ENCODE measurements around the gene MSX1. TPM values are rescaled to one million over a fixed set of nuclear protein-coding genes. Genes with fewer than 3 reads are reported as not detected.

Gene MSX1
- total and polyA plus RNA-seq, 2 donors (not counting 3 experiments of a cell fraction or from before 2014, with no cell fraction given), result 5.0 to 6.2 TPM

DNA sequence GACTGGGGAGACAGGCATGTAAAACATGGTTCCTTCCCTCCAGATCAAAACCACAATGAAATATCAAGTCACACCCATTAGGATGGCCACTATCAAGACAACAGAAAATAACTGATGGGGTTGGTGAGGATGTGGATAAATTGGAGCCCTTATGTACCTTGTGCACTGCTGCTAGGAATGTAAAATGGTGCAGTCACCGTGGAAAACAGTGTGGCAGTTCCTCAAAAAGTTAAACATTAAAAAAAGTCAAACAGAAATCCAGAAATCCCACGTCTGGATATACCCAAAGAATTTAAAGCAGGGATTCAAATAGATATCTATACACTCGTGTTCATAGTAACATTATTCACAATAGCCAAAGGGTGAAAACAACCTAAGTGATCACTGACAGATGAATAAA lies 35.2 kb upstream of the MSX1 start:
- no peaks in the 10 kb centered on the region for H3K79me2 ChIP-seq (ENCODE audit: control insufficient read depth, insufficient read depth, low read length)
- no peak for TF ChIP-seq MAX (IDR thresholded peaks at IDR 0.05; ENCODE audit: insufficient read depth, insufficient read length)
- no peak for TF ChIP-seq EZH2 (IDR thresholded peaks at IDR 0.05; ENCODE audit: borderline replicate concordance, low read depth, low read length, severe bottlenecking)
- TF ChIP-seq POLR2AphosphoS5 (IDR thresholded peaks at IDR 0.05; ENCODE audit: insufficient read depth, low read depth, low read length), result no peak
- no peak for TF ChIP-seq FOS (IDR thresholded peaks at IDR 0.05; ENCODE audit: borderline replicate concordance, insufficient read depth, low read length)
- TF ChIP-seq CTCF (IDR thresholded peaks at IDR 0.05; ENCODE audit: extremely low read depth in 1 of 2, insufficient read depth in 1 of 2, low read depth in 1 of 2, low read length in 2 of 2), result no peak
- DNase-seq (ENCODE audit: low read depth, low spot score), result no peak
- no peaks in the 10 kb centered on the region for H3K9me3 ChIP-seq (replicated peaks; ENCODE audit: control insufficient read depth, insufficient read depth, low read length)
- dilution Hi-C loops (cut with MboI; ENCODE audit: extremely low pct_ligation_motif_present, low sequenced_read_pairs) (no loop called here), intact Hi-C loops (cut with micrococcal nuclease) (no loop called here)
- H3K27me3 ChIP-seq (ENCODE audit: control insufficient read depth in 2 of 2, insufficient read depth in 2 of 2, low read length in 2 of 2), result no peaks in the 10 kb centered on the region
- no peak overlapping the region for H3K4me2 ChIP-seq (ENCODE audit: insufficient read depth, low read length)
- H3K27ac ChIP-seq (ENCODE audit: insufficient read depth, low read depth, low read length), result no peak overlapping the region
- no peak overlapping the region for H3K4me3 ChIP-seq (replicated peaks in 1 of 3; ENCODE audit: insufficient read depth in 1 of 3, low read depth in 1 of 3, low read length in 3 of 3)
- no peaks in the 10 kb centered on the region for H3K9me1 ChIP-seq (replicated peaks; ENCODE audit: control insufficient read depth, extremely low read depth, insufficient read depth, low read length)
- CTCF ChIA-PET, result no interaction called here
- no peaks in the 10 kb centered on the region for H3K36me3 ChIP-seq (ENCODE audit: control insufficient read depth in 2 of 2, extremely low read depth in 1 of 2, insufficient read depth in 2 of 2, low read length in 2 of 2)
- H3K4me1 ChIP-seq (ENCODE audit: control insufficient read depth, extremely low read depth, insufficient read depth, low read length), result no peaks in the 10 kb centered on the region
- no peak overlapping the region for H3K9ac ChIP-seq (replicated peaks; ENCODE audit: extremely low read depth, insufficient read depth, low read length)
- POLR2A ChIA-PET, result no interaction called here
- H4K20me1 ChIP-seq (replicated peaks; ENCODE audit: control insufficient read depth, extremely low read depth, insufficient read depth, low read length), result no peaks in the 10 kb centered on the region
- BruUV-seq (replicated peaks), result no TSS peak
- no peak overlapping the region for H2AFZ ChIP-seq (ENCODE audit: low read depth, low read length)
- no peak for FAIRE-seq

DNA sequence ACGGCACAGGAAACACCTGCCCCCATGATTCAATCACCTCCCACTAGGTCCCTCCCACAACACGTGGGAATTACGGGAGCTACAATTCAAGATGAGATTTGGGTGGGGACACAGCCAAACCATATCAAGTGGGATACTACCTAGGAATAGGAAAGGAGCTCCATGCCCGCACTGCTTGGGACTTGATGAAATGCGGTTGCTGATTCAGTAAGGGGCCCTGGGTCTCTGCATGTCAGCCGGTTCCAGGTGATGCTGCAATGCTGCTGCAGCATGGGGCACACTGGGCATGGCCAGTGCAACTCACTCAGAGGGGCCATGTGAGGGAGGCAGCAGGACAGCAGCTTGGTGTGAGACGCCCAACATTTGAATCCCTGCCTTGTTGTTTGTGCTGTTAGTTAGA lies 34.0 kb upstream of the MSX1 start:
- no TSS peak for BruUV-seq (replicated peaks)
- CTCF ChIA-PET, result no interaction called here
- no peaks in the 10 kb centered on the region for H3K9me3 ChIP-seq (replicated peaks; ENCODE audit: control insufficient read depth, insufficient read depth, low read length)
- intact Hi-C loops (cut with micrococcal nuclease), result no loop called here
- FAIRE-seq, result no peak
- H3K27ac ChIP-seq (ENCODE audit: insufficient read depth, low read depth, low read length), result no peak overlapping the region
- POLR2A ChIA-PET, result no interaction called here
- H3K79me2 ChIP-seq (ENCODE audit: control insufficient read depth, insufficient read depth, low read length), result no peaks in the 10 kb centered on the region
- H3K9me1 ChIP-seq (replicated peaks; ENCODE audit: control insufficient read depth, extremely low read depth, insufficient read depth, low read length), result no peaks in the 10 kb centered on the region
- H3K4me3 ChIP-seq (replicated peaks in 1 of 3; ENCODE audit: insufficient read depth in 1 of 3, low read depth in 1 of 3, low read length in 3 of 3), result no peak overlapping the region
- no peaks in the 10 kb centered on the region for H3K36me3 ChIP-seq (ENCODE audit: control insufficient read depth in 2 of 2, extremely low read depth in 1 of 2, insufficient read depth in 2 of 2, low read length in 2 of 2)
- no peak for DNase-seq (ENCODE audit: low read depth, low spot score)
- H2AFZ ChIP-seq (ENCODE audit: low read depth, low read length), result no peak overlapping the region
- H3K9ac ChIP-seq (replicated peaks; ENCODE audit: extremely low read depth, insufficient read depth, low read length), result no peak overlapping the region
- TF ChIP-seq EZH2 (IDR thresholded peaks at IDR 0.05; ENCODE audit: borderline replicate concordance, low read depth, low read length, severe bottlenecking) (no peak), FOS (IDR thresholded peaks at IDR 0.05; ENCODE audit: borderline replicate concordance, insufficient read depth, low read length) (no peak), JUN (IDR thresholded peaks at IDR 0.05; ENCODE audit: borderline replicate concordance, insufficient read depth, insufficient read length, low read depth) (no peak), CTCF (IDR thresholded peaks at IDR 0.05; ENCODE audit: extremely low read depth in 1 of 2, insufficient read depth in 1 of 2, low read depth in 1 of 2, low read length in 2 of 2) (no peak), POLR2AphosphoS5 (IDR thresholded peaks at IDR 0.05; ENCODE audit: insufficient read depth, low read depth, low read length) (no peak), GATA2 (IDR thresholded peaks at IDR 0.05; ENCODE audit: insufficient read depth, insufficient read length, low read depth, low read length) (no peak), MAX (IDR thresholded peaks at IDR 0.05; ENCODE audit: insufficient read depth, insufficient read length) (no peak), POLR2A (IDR thresholded peaks at IDR 0.05; ENCODE audit: low read depth, low read length) (no peak), MYC (IDR thresholded peaks at IDR 0.05; ENCODE audit: low read depth, low read length) (no peak)
- dilution Hi-C loops (cut with MboI; ENCODE audit: extremely low pct_ligation_motif_present, low sequenced_read_pairs), result no loop called here
- H4K20me1 ChIP-seq (replicated peaks; ENCODE audit: control insufficient read depth, extremely low read depth, insufficient read depth, low read length), result no peaks in the 10 kb centered on the region
- no peaks in the 10 kb centered on the region for H3K4me1 ChIP-seq (ENCODE audit: control insufficient read depth, extremely low read depth, insufficient read depth, low read length)
- no peak overlapping the region for H3K4me2 ChIP-seq (ENCODE audit: insufficient read depth, low read length)
- H3K27me3 ChIP-seq (ENCODE audit: control insufficient read depth in 2 of 2, insufficient read depth in 2 of 2, low read length in 2 of 2), result no peaks in the 10 kb centered on the region
